ENCODE data around the gene PIP5K1B. TPM values are rescaled to one million over a fixed set of nuclear protein-coding genes. Genes with fewer than 3 reads are reported as not detected.

PIP5K1B gene
- total and polyA plus RNA-seq, 10 of the 15 experiments (the other 5 are each of a cell fraction or from before 2014, with no cell fraction given): 6.8 to 16.3 (median 10.6) TPM

- SMC1A ChIA-PET (ENCODE audit: uncharacterized antibody, unreplicated experiment): interaction anchor here (0.7 to 1.0 kb wide), 2 partner anchors 9 to 14 kb away, joined by 3 to 4 read pairs; no protein-coding TSS in a partner anchor
- H3K79me2 ChIP-seq (ENCODE audit: control insufficient read depth, insufficient read depth, low read length): peaks cover 3% of the 10 kb centered on the region
- FAIRE-seq (no peak), ATAC-seq (no peak), DNase-seq (ENCODE audit: low read depth, low spot score) (no peak)
- intact Hi-C loops (cut with micrococcal nuclease; ENCODE audit: unreplicated experiment) (no loop called here), in situ Hi-C loops (cut with MboI) (no loop called here)
- CTCF ChIA-PET: interaction anchor here (1.1 to 1.2 kb wide), 2 partner anchors 35 to 230 kb away, joined by 4 read pairs; no protein-coding TSS in a partner anchor
- no peaks in the 10 kb centered on the region; the same call in 2 of the 3 replicates for H3K9me3 ChIP-seq (replicated peaks; ENCODE audit: control insufficient read depth, insufficient read depth, low read length)
- 88% methylated on average over 7 of the region's 7 CpGs for WGBS (ENCODE audit: insufficient coverage, insufficient replicate concordance, low lambda C conversion rate, missing lambda C conversion rate)
- H3K27me3 ChIP-seq (replicated peaks in 1 of 2; ENCODE audit: control insufficient read depth in 2 of 2, insufficient read depth in 2 of 2, low read length in 1 of 2): no peaks in the 10 kb centered on the region
- no peak overlapping the region for H3K4me3 ChIP-seq
- no peaks in the 10 kb centered on the region for H3K4me1 ChIP-seq (ENCODE audit: control insufficient read depth, insufficient read depth, low read length)
- POLR2A ChIA-PET: no interaction called here
- no peak overlapping the region for H3K27ac ChIP-seq (ENCODE audit: control insufficient read depth, insufficient read depth)
- H3K36me3 ChIP-seq (ENCODE audit: control insufficient read depth in 2 of 2, insufficient read depth in 2 of 2, low read length in 1 of 2): peaks cover 0 to 2% of the 10 kb centered on the region in 2 experiments; a peak in 1 of 4 replicates
- no peak overlapping the region for H2AFZ ChIP-seq (ENCODE audit: control insufficient read depth, low read depth, low read length)
- RAD21 ChIA-PET (ENCODE audit: unreplicated experiment): no interaction called here
- no peaks in the 10 kb centered on the region for H4K20me1 ChIP-seq (ENCODE audit: control insufficient read depth, insufficient read depth)
- no peak overlapping the region for H3K9ac ChIP-seq (ENCODE audit: control insufficient read depth, insufficient read depth, low read length)
- TF ChIP-seq CREM (IDR thresholded peaks at IDR 0.05; ENCODE audit: low read depth) (no peak), JUND (IDR thresholded peaks at IDR 0.05; ENCODE audit: low read depth, low read length) (no peak), HDAC6 (IDR thresholded peaks at IDR 0.05; ENCODE audit: unreplicated experiment) (no peak), SKIL (IDR thresholded peaks at IDR 0.05; ENCODE audit: low read depth, poor library complexity, severe bottlenecking) (no peak), MEF2A (IDR thresholded peaks at IDR 0.05; ENCODE audit: insufficient read depth, low read depth, low read length) (no peak), HDGF (IDR thresholded peaks at IDR 0.05) (no peak), IKZF2 (IDR thresholded peaks at IDR 0.05) (no peak), EP300 (IDR thresholded peaks at IDR 0.05; ENCODE audit: borderline replicate concordance in 1 of 2, control insufficient read depth in 1 of 2, low read depth in 2 of 2, low read length in 2 of 2) (no peak)
- BruUV-seq (replicated peaks): no TSS peak
- H3K4me2 ChIP-seq (ENCODE audit: control insufficient read depth, insufficient read depth): no peak overlapping the region
Observed at GRCh38 chr9:68720656-68721313, 15.7 kb downstream of the PIP5K1B start.
